HG03097 (cell line): ENCODE results near the gene GNB1L.
"Not testable (repeated sequence)": the region's sequence is repeated elsewhere in the genome, so short reads cannot be mapped to it uniquely, and the experiment has no call there.

Experiments
- ATAC-seq: cut with Tn5 transposase; IDR thresholded peaks from one replicate; pipeline ENCODE4 v1.9.1; 2021; ENCODE audit not compliant: unreplicated experiment, low FRiP score

The GNB1L gene

DNA sequence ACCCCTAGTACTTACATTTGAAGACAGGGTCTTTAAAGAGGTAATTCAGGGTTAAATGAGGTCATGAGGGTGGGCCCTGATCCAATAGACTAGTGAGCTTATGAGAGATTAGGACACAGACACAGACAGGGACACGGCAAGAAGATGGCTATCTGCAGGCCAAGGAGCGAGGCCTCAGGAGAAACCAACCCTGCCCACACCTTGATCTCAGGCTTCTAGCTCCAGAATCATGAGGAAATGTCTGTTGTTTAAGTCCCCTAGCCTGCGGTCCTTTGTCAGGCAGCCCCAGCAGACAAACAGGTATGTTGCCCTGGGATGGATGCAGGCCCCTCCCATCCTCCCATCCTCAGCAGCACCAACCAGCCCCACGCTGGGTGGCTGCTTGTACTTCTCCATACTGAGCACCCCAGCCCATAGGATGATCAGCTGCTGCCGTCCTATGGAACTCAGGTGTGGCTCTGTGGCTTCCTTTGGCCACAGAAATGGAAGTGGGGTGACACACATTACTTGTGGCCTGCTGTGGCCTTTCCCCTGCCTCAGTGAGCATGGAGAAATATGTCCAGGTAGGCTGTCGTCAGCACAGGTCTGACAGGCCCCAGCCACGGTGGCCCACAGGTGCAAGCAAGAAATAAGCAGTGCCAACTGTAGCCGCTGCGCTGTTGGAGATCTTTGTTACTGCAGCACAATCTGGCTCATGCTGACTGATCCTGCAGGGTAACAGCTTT lies 7.9 kb downstream of the GNB1L start:
- no peak for ATAC-seq

DNA sequence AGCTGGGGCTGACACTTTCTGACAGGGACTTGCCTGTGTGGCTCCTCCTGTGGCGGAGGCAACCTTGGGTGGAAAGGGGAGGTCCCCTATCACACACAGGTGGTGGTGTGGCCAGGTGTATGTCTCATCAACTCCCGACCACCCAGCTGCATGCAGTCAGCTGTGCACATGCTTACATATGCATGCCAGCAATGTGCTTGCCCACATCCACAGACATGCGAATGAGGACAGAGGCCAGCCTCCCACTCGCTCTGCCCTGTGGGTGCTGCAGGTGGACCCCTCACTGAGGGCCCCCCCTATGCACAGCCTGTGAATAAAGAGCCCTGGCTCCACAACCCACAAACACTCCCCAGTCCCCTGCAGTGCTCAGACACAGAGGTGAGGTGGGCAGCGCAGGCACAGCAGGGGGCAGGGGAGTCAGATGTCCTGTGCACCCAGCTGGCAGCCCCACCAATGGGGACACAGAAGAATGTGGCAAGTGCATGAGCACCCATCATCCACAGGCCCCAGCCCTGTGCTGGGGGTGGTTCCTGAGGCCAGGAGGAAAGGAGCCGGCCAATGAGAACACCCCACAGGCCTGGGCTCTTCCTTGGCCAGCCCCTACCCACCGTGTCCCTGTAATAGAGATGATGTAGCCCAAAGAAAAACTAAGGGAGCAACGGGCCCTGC lies 9.5 kb downstream of the GNB1L start:
- no peak for ATAC-seq

DNA sequence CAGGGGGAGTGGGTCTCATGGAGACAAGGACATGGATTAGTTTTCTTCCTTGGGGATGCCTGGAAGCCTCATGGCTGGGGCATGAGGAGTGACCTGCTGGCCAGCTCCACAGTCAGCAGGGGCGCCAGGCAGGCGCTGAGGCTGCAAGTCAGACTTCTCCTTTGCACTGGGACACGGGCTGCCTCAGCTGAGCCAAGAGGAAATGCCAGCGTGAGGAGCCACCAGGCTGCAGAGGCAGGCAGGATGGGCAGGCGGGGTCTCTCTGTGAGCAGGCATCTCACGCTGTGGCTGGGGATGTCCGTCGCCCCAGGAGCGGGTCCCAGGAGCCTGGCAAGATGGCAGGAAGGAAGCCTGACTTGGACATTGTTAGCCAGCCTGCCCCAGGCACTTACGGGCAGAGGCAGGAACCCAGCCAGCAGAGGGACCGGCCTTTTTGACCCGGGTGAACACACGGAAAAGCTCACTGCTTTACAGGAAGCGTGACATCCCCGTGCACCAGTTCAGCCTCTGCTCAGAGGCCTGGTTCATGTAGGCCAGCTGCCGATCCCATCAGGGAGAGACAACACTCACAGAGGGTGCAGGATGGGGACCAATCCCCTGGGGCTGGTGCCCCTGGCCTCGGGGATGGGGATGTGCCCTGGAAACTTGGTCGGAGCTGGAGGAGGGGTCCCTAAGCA lies 10.2 kb downstream of the GNB1L start:
- no peak for ATAC-seq

DNA sequence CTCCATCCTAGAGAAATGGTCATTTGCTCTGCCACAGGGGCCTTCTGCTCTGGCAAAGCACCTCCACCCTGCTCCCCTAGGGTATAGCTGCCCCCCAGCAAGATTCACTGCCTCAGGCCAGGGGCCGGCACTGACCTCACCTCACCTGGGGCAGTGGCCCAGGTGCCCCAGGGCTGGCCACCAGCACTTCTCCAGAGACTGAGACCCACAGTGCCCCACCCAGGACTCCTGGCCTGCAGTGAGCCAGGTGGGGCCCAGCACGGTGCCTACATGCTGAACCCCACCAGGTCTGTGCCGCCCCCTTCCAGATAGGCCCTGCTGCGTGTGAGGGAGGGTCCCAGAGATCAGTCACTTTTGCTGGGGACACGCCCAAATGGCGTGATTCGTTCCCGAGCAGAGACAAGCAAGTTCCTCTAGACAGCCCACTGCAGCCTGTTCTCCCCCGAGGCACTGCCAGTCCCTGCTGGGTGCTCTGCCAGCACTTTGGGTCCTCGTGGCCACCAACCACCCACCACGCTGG lies 10.8 kb downstream of the GNB1L start:
- ATAC-seq = no peak

DNA sequence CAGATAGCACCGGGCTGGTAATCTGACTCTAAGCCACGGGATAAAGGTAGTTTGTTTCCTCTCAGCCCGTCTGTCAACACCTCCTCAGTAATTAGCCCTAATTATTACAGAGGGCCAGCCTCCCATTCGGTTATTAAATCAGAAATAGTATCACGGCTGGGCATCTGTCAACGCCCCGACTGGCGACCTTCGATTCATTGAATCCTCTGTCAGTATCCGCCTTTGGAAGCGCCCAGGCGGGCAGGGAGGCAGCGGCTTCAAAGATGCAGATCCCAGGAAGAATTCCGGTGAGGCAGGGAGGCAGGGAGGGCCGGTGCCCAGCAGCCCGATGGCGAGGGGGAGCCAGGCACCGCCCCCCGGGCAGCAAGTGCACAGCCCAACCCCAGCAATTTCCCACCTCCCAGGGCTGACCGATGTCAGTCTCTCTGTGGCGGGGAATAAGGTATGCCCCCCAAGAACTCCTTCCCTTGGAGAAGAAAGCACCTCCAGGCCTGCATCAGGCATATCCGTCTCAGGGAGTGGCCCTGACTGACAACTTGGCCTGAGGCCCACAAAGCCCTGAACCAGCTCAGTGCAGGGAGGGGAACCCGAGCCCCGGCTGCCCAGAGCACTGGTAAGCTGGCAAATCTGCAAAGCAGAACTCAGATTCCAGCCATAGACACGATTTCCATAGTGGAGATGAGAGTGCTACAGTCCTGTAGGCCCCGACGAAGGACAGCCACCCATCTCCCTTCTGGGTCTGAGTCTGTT lies 11.4 kb downstream of the GNB1L start:
- no peak for ATAC-seq

DNA sequence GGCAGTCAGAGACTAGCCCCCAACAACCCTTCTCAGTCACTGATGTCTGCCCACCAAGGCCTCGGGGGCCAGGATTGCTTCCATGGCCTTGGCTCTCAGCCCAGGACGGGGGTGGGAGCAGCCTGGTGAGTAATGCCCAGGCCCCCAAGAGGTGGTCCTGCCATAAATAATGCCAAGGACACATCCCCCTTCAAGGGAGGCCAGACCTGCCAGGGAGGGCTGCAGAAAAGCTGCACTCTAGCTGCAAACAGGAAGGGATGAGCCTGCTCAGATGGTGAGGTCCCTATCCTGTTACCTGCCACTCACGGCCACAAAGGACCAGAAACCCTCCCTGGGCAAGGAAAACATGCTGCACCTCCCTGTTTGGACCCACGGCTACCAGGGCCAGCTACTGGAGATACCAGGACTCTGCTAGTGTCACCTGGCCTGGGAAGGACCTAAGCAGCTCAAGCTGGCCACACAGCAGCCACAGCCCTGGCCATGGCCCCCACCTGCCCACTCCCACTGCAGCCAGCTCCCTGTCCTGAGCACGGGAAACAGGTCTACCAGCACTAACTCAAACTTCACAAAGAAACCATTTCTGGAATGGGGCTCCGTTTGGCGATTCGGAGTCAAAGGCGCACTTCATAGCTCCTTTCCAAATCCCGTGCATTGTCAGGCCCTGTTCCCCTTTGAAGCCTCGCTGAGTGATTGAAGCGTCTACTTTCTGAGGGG lies 12.1 kb downstream of the GNB1L start:
- no peak for ATAC-seq

DNA sequence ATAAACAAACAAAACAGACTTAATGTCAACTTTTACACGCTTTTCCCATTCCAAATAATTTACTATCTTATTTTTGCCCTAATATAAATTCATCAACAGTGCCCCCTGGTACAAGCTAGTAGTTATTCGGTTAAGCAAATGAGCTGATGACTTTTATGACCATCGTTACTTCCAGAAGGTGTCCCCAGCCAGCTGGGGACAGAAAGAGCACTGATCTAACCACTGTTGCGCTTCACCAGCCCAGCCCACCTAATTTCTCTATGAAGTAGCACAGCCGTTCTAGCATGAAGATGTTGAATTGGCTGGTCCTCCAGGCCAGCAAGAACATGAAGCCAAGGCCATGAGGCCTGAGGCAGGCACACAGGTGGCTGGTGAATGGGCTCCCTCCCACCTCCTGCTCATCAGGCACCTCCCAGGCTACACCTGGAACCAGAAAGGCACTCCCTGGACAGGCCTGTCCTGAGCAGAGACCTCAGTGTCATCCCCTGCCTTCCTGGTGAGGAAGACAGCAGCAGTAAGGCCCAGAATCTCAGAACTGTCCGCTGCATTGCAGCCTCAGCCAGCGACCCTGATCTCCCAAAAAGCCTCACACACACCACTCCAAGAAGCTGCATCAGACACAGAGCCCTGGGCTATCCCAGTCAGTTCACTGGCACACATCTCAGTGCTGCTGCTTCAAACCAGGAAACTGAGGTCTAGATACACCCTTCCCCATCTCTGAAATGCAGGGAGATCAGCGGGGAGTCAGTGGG lies 12.9 kb downstream of the GNB1L start:
- no peak for ATAC-seq

DNA sequence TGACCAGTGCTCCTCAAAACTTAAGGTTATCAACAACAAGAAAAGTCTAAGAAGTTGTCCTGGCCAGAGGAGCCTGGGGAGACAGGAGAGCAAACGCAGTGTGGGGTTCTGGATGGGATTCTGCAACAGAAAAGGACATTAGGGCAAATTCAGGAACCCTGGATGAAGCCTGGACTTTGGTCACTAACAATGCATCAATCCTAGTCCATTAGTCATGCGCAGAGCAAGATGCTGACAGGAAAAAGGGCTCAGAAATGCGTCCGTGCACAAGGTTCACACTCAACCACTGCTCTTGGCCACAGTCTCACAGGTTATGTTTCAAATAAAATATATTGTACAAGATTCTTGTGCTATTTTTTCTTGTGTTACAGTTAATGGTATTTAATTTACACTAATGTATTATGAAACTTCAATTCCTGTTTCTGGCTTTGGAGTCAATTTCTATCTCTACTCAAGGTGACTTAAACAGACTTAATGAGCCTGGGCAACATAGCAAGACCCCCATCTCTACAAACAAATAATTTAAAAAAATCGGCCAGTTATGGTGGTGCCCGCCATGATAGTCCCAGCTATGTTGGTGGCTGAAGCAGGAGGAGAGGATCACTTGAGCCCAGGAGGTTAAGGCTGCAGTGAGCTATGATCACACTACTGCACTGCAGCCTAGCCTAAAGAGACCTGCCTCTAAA lies 13.6 kb downstream of the GNB1L start:
- no peak for ATAC-seq

DNA sequence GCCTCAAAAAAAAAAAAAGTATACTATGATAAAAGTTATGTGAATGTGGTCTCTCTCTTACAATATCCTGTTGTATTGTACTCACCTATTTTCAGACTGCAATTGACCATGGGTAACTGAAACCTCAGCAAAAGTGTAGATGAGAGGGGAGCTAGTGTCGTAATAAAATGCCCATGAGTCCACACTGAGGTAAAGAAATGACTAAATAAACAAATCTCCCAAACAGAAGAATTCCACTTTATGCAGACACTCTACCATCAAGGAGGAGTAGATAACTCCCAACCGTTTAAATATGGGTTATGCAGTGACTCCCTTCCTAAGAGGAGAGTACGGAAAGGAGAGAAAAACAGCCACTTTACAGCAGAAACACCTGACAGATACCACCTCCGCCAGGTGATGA lies 14.6 kb downstream of the GNB1L start:
- ATAC-seq = no peak

DNA sequence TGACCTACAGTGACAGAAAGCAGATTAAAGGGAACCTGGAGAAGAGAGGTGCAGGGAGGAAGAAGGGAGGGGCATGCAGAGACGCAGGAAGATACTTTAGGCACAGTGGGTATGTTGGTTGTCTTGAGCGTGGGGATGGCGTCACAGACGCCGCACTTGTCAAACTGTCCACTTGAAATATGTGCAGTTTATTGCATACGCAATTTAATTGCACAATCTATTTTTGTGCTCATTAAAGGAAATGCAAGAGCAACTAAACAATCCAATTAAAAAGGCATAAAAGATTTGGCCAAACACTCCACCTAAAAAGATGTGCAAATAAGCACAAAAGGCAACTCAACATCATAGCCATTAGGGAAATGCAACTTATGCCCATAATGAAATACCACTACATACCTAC lies 16.8 kb downstream of the GNB1L start:
- no peak for ATAC-seq

DNA sequence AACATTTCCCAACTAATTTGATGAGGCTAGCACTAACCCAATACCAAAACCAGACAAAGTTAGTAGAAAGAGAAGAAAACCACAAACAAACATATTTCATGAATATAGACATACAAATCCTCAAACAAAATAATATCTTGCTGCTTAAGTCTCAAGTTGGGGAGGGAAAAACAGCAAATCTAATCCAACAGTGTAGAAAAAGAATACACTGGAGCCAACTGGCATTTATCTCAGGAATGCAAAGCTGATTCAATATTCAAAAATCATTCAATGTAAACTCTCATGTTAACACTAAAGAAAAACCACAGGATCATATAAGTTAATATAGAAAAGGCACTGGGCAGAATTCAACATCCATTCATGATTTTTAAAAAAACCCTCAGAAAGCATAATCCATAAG lies 18.2 kb downstream of the GNB1L start:
- no peak for ATAC-seq

DNA sequence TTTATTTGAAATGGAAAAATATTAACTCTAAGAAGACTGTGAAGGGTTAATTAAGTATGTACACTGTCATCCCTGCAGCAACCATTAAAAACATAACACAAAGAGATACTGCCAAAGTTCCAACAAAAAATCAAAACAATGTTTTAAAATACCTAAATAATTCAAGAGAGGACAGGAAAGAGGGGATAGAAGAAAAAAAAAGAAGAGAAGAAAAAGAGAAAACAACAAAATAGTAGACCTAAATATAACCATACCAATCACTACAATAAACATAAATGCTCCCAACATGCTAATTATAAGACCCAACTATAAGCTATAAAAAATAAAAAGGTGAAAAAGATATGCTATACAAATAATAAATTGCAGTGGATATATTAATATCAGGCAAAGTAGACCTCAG lies 20.1 kb downstream of the GNB1L start:
- no peak for ATAC-seq

DNA sequence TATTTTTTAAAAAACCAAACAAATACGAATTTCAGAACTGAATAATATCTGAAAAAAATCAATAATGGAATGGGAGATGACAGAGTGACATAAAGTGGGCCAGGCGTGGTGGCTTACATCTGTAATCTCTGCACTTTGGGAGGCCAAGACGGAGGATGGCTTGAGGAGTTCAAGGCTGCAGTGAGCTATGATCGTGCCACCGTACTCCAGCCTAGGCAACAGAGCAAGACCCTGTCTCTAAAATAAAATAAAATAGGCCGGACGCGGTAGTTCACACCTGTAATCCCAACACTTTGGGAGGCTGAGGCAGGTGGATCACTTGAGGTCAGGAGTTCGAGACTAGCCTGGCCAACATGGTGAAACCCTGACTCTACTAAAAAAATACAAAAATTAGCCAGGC lies 21.3 kb downstream of the GNB1L start:
- not testable (repeated sequence) for ATAC-seq

DNA sequence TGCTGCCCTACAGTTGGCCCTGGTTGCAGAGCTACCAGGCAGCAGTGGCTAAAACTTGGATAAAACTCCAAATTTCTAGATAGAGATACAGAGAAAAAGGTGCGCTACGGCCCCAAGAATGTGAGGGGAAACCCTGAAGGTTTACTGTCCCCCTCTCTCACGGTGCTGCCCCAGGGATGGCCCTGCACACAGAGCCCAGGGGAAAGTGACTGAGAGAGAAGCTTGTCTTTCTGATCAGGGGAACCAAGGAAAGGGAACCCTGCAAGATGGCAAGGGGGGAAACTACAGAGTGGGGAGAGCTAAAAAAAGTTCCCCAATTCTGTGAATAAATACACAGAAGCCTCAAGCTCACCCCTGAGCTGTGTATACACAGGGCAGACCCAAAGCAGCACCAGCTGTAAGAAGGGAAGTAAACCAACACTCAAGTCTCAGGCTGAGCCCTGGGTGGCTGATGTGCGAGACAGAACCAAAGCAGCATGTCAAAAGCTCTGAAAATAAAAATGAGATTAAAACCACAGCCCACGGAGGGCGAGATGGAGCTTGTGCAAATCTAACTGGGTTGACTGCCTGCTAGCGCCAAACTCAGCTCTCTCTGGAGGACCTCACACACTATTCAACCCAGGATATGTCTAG lies 22.1 kb downstream of the GNB1L start:
- no peak for ATAC-seq

DNA sequence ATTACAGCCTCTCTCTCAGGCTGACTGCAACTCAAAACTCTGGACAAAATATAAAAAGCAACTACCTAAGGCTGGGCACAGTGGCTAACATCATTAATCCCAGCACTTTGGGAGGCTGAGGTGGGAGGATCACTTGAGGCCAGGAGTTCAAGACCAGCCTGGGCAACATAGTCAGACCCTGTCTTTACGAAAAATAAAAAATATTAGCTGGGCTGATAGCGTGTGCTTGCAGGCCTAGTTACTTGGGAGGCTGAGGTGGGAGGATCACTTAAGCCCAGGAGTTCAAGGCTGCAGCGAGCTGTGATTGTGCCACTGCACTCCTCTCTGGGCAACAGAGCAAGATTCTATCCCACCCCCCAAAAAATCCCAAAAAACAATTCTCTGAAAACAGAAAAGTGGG lies 22.7 kb downstream of the GNB1L start:
- not testable (repeated sequence) for ATAC-seq

DNA sequence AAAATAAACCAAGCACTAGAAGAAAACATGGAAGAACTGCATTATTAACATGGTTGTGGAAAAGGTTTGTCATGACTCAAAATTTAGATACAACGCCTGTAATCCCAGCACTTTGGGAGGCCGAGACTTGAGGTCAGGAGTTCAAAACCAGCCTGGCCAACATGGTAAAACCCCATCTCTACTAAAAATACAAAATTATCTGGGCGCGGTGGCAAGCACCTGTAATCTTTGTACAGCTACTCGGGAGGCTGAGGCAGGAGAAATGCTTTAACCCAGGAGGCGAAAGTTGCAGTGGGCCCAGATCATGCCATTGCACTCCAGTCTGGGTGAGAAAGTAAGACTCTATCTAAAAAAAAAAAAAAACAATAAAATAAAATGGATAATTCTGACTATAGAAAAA lies 23.7 kb downstream of the GNB1L start:
- no peak for ATAC-seq

DNA sequence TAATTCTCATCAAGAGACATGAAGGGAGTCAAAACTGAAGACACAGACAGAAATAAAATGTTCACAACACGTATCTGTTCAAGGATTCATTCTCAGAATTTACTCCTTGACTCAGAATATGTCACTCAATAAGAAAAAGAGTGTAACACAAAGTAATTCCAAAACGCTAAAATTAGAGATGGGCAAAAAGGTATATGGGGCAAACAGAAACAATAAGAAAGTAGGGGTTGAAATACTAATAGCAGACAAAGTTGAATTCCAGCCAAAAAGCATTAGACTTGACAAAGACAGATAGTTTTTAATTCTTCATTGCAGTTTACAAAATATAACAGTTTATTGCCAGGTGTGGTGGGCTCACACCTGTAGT lies 26.7 kb downstream of the GNB1L start:
- no peak for ATAC-seq

DNA sequence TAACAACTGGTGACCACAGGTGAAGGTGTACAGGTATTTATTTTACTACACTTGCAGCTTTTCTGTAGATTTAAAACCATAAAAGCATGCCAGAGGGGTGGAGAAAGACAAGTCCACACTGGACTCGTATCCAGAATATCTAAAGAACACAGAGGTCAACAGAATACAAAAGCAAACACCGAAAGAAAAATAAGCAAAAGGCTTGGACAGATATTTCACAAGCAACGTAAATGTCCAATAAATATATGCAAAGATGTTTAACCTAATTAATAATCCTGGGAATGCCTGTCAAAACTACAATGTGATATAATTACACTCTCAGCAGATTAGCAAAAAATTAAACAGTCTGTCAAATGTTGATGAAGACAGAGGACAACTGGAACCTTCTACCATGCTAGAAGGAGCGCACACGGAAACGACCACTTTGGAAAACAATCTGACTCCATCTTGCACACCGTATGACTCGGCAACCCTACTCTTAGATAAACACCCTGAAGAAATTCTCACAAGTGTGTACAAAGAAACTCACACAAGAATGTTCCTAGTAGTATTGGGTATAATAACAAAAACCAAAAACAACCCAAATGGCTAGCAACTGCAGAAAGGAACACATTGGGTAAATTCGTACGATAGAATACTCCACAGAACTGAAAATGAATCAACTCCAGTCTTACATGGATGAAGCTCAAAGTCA lies 27.2 kb downstream of the GNB1L start:
- no peak for ATAC-seq
